HepG2 (cell line): ENCODE measurements around the gene SELPLG. TPM values are rescaled to one million over a fixed set of nuclear protein-coding genes. Genes with fewer than 3 reads are reported as not detected.

ENCODE experiments used
- ERF ChIP-seq: IDR thresholded peaks from 2 replicates; pipeline ENCODE4 v1.6.1; 2018; ENCODE audit warnings: missing biosample characterization, missing genetic modification reagents
- FOXA3 ChIP-seq: IDR thresholded peaks from 2 replicates; pipeline ENCODE4 v1.6.1; 2016; ENCODE audit warnings: missing genetic modification reagents, missing compliant biosample characterization
- MEIS2 ChIP-seq: sonication (generic); formaldehyde crosslinking; IDR thresholded peaks from 2 replicates; pipeline ENCODE4 v1.9.0; 2021; ENCODE audit warnings: mild to moderate bottlenecking, missing genetic modification reagents
- PPARG ChIP-seq: conservative IDR thresholded peaks from 2 replicates; pipeline ENCODE4 v1.6.1; 2016; ENCODE audit warnings: missing biosample characterization, missing genetic modification reagents
- SOX13 ChIP-seq, 3 experiments: fragments of 450-650 bp in 1 of 3; sonication (generic) in 1 of 3; formaldehyde crosslinking in 1 of 3; IDR thresholded peaks in 2 of 3; conservative IDR thresholded peaks in 1 of 3; 2 replicates each; pipeline versions ENCODE4 v1.5.0 to v1.6.1; 2016 to 2020; ENCODE audit warnings: antibody characterized with exemption in 1 of 3, mild to moderate bottlenecking in 1 of 3, missing compliant biosample characterization in 1 of 3, missing genetic modification reagents in 1 of 3, moderate library complexity in 1 of 3
- SP5 ChIP-seq: IDR thresholded peaks from 2 replicates; pipeline ENCODE4 v1.6.1; 2016; ENCODE audit warnings: low read depth, borderline replicate concordance
- TGIF2 ChIP-seq: IDR thresholded peaks from 2 replicates; pipeline ENCODE4 v1.6.1; 2016; ENCODE audit warnings: control low read depth, missing compliant biosample characterization
- ZC3H13 ChIP-seq: sonication (generic); formaldehyde crosslinking; IDR thresholded peaks from 2 replicates; pipeline ENCODE4 v1.8.1; 2023; ENCODE audit warnings: mild to moderate bottlenecking, missing genetic modification reagents, moderate library complexity
- ZMYM4 ChIP-seq: sonication (generic); formaldehyde crosslinking; IDR thresholded peaks from 2 replicates; pipeline ENCODE4 v1.8.1; 2023; ENCODE audit warnings: mild to moderate bottlenecking, missing genetic modification reagents
- ZNF331 ChIP-seq: sonication (generic); formaldehyde crosslinking; IDR thresholded peaks from 2 replicates; pipeline ENCODE4 v1.4.0; 2020; ENCODE audit warnings: missing genetic modification reagents
- ZNF589 ChIP-seq: sonication (generic); formaldehyde crosslinking; conservative IDR thresholded peaks from 2 replicates; pipeline ENCODE4 v1.8.0; 2022; ENCODE audit warnings: mild to moderate bottlenecking, moderate library complexity, missing genetic modification reagents
- polyA plus RNA-seq, 8 experiments: library from polyadenylated mRNA; depleted of rRNA in 3 of 8; stranded (reverse) in 7 of 8; unstranded in 1 of 8; fragments of >200 nt; fragmentation: Illumina TruSeq in 4 of 8; extraction: Trizol in 4 of 8; gene quantifications; 2 replicates each; pipeline versions ENCODE4 v1.2.1 to v1.2.3, GENCODE V29; 2011 to 2016; ENCODE audit warnings: low read depth in 4 of 8, missing spikeins in 1 of 8, mixed read lengths in 1 of 8; ENCODE audit not compliant: insufficient read depth in 1 of 8
- total RNA-seq, 5 experiments: library from RNA; depleted of rRNA; stranded (reverse); fragments of >200 nt; fragmentation: Illumina TruSeq; extraction: Trizol; gene quantifications; 2 replicates each; pipeline ENCODE4 v1.2.3, GENCODE V29; 2016; ENCODE audit warnings: low read depth in 1 of 5
- TF ChIP-seq, protein P1 (sequence below): IDR thresholded peaks from 2 replicates; pipeline ENCODE4 v1.6.1; 2016; ENCODE audit warnings: missing genetic modification reagents, missing compliant biosample characterization
- TF ChIP-seq, protein P2 (sequence below): sonication (generic); formaldehyde crosslinking; IDR thresholded peaks from 2 replicates; pipeline ENCODE4 v1.5.1; 2020; ENCODE audit warnings: mild to moderate bottlenecking, moderate library complexity, missing genetic modification reagents
- TF ChIP-seq, protein P3 (sequence below): sonication (generic); IDR thresholded peaks from 2 replicates; pipeline ENCODE4 v1.6.1; 2016; ENCODE audit warnings: low read depth, borderline replicate concordance
- TF ChIP-seq, protein P4 (sequence below): sonication (generic); formaldehyde crosslinking; IDR thresholded peaks from 2 replicates; pipeline ENCODE4 v1.5.1; 2020; ENCODE audit warnings: mild to moderate bottlenecking, missing genetic modification reagents, borderline replicate concordance
- TF ChIP-seq, protein P5 (sequence below): sonication (generic); formaldehyde crosslinking; IDR thresholded peaks from 2 replicates; pipeline ENCODE4 v1.5.0; 2020; ENCODE audit warnings: missing genetic modification reagents

SELPLG gene
- total and polyA plus RNA-seq, 2 of the 13 experiments (the other 11 are each of a cell fraction or from before 2014, with no cell fraction given), result 0.12 TPM; not detected in 1

DNA sequence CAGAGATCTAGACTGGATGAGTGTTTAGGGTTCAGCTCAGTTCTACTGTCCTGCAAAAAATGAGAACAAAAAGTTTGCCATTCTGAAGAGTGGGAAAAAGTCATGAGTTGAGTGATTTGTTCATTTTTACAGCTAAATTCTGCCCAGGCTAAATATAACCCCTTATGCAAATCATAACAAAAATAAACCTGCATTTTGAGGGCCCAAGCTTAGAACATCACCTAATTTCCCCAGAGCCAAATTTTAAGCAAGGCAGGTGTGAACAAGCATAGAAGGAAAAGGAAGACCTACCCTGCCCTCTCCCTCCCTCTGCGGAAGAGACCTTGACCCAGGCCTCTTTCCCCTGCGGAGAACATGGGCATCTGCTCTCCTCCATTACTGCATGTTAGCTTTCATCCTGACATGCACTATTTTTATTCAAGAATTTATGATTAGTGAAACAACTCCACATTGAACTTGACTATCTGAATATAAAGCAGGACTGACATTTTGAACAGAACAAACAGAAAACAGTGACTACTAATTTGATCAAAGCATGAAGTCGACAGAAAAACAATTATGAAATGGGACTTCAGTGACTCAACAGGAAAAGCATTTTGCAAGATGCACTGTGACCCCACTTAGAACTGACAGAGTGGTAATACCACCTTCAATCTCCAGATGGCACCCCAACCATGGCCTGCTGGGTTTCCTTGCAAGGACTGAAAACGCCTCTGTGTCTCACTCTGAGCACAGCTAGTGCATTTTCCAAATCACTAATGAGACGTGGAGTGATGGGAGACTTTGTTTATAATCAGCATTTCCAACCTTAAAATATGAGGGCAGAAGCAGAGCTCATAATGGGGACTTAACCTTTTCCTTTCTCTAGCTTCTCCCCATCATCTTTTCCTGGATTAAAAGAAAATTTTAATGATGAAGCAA, 30.9 kb upstream of the SELPLG start (continued):
- TF ChIP-seq, protein P1, sequence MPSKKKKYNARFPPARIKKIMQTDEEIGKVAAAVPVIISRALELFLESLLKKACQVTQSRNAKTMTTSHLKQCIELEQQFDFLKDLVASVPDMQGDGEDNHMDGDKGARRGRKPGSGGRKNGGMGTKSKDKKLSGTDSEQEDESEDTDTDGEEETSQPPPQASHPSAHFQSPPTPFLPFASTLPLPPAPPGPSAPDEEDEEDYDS (CRISPR knock-in tag), result no peak
- peak; percentile 39 for TF ChIP-seq ZNF331
- TF ChIP-seq, protein P2, sequence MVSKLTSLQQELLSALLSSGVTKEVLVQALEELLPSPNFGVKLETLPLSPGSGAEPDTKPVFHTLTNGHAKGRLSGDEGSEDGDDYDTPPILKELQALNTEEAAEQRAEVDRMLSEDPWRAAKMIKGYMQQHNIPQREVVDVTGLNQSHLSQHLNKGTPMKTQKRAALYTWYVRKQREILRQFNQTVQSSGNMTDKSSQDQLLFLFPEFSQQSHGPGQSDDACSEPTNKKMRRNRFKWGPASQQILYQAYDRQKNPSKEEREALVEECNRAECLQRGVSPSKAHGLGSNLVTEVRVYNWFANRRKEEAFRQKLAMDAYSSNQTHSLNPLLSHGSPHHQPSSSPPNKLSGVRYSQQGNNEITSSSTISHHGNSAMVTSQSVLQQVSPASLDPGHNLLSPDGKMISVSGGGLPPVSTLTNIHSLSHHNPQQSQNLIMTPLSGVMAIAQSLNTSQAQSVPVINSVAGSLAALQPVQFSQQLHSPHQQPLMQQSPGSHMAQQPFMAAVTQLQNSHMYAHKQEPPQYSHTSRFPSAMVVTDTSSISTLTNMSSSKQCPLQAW (CRISPR knock-in tag), result peak; percentile 57; the same call in 1 of the 2 replicates
- TF ChIP-seq ZMYM4 (CRISPR knock-in tag), result 0 out of 2 replicates have a peak, but pooled peaks have one; percentile 25
- TF ChIP-seq SP5, result peak; percentile 45; the same call in 1 of the 2 replicates
- TF ChIP-seq, protein P3, sequence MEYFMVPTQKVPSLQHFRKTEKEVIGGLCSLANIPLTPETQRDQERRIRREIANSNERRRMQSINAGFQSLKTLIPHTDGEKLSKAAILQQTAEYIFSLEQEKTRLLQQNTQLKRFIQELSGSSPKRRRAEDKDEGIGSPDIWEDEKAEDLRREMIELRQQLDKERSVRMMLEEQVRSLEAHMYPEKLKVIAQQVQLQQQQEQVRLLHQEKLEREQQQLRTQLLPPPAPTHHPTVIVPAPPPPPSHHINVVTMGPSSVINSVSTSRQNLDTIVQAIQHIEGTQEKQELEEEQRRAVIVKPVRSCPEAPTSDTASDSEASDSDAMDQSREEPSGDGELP, result no peak
- no peak for TF ChIP-seq ZC3H13
- TF ChIP-seq FOXA3 (CRISPR knock-in tag), result peak; percentile 50; the same call in 1 of the 2 replicates
- TF ChIP-seq SOX13 (IDR thresholded peaks at IDR 0.05), result no peak
- TF ChIP-seq SOX13 (CRISPR knock-in tag; conservative IDR thresholded peaks at IDR 0.05 in 1 of 2, IDR thresholded peaks at IDR 0.05 in 1 of 2), result peak in 1 of 2 experiments; percentile 48; a peak in 1 of 4 replicates
- TF ChIP-seq TGIF2 (CRISPR knock-in tag), result no peak
- TF ChIP-seq ERF (CRISPR knock-in tag), result peak; percentile 74; the same call in 1 of the 2 replicates
- no peak for TF ChIP-seq ZNF589 (CRISPR knock-in tag)
- TF ChIP-seq, protein P4, sequence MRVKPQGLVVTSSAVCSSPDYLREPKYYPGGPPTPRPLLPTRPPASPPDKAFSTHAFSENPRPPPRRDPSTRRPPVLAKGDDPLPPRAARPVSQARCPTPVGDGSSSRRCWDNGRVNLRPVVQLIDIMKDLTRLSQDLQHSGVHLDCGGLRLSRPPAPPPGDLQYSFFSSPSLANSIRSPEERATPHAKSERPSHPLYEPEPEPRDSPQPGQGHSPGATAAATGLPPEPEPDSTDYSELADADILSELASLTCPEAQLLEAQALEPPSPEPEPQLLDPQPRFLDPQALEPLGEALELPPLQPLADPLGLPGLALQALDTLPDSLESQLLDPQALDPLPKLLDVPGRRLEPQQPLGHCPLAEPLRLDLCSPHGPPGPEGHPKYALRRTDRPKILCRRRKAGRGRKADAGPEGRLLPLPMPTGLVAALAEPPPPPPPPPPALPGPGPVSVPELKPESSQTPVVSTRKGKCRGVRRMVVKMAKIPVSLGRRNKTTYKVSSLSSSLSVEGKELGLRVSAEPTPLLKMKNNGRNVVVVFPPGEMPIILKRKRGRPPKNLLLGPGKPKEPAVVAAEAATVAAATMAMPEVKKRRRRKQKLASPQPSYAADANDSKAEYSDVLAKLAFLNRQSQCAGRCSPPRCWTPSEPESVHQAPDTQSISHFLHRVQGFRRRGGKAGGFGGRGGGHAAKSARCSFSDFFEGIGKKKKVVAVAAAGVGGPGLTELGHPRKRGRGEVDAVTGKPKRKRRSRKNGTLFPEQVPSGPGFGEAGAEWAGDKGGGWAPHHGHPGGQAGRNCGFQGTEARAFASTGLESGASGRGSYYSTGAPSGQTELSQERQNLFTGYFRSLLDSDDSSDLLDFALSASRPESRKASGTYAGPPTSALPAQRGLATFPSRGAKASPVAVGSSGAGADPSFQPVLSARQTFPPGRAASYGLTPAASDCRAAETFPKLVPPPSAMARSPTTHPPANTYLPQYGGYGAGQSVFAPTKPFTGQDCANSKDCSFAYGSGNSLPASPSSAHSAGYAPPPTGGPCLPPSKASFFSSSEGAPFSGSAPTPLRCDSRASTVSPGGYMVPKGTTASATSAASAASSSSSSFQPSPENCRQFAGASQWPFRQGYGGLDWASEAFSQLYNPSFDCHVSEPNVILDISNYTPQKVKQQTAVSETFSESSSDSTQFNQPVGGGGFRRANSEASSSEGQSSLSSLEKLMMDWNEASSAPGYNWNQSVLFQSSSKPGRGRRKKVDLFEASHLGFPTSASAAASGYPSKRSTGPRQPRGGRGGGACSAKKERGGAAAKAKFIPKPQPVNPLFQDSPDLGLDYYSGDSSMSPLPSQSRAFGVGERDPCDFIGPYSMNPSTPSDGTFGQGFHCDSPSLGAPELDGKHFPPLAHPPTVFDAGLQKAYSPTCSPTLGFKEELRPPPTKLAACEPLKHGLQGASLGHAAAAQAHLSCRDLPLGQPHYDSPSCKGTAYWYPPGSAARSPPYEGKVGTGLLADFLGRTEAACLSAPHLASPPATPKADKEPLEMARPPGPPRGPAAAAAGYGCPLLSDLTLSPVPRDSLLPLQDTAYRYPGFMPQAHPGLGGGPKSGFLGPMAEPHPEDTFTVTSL, result peak; percentile 15; the same call in 1 of the 2 replicates
- TF ChIP-seq MEIS2 (CRISPR knock-in tag), result 0 out of 2 replicates have a peak, but pooled peaks have one; percentile 34
- TF ChIP-seq PPARG (CRISPR knock-in tag), result peak; percentile 47; the same call in 1 of the 2 replicates
- TF ChIP-seq, protein P5, sequence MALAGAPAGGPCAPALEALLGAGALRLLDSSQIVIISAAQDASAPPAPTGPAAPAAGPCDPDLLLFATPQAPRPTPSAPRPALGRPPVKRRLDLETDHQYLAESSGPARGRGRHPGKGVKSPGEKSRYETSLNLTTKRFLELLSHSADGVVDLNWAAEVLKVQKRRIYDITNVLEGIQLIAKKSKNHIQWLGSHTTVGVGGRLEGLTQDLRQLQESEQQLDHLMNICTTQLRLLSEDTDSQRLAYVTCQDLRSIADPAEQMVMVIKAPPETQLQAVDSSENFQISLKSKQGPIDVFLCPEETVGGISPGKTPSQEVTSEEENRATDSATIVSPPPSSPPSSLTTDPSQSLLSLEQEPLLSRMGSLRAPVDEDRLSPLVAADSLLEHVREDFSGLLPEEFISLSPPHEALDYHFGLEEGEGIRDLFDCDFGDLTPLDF, result no peak
